PC-9 (cell line): Measurements from ENCODE around the gene C21orf91. TPM values are rescaled to one million over a fixed set of nuclear protein-coding genes. Genes with fewer than 3 reads are reported as not detected.

ENCODE experiments used
- BruUV-seq: library from RNA; stranded (reverse); fragments of 400-500 nt; replicated peaks from 2 replicates; lab custom pipeline; 2021; lab: Mats Ljungman, UMichigan
- CTCF ChIA-PET: fragments of 300-600 bp; sonication (Branson Sonifier 250); formaldehyde crosslinking; loops from one replicate; lab custom pipeline; 2022; ENCODE audit warnings: antibody characterized with exemption; lab: Charles Lee
- POLR2A ChIA-PET: fragments of 300-600 bp; sonication (Branson Sonifier 250); formaldehyde crosslinking; loops from one replicate; lab custom pipeline; 2022; ENCODE audit warnings: antibody characterized with exemption; ENCODE audit not compliant: unreplicated experiment; lab: Charles Lee
- DNase-seq, 2 experiments: peaks; one replicate each; pipeline versions ENCODE4 v3.0.0 to v3.0.0-alpha.2; 2015 to 2022; ENCODE audit warnings: mixed read lengths in 1 of 2
- H2AFZ ChIP-seq: fragments of 200-600 bp; sonication (generic); 2 replicates; pipeline ENCODE4 v1.8.1; 2017; ENCODE audit warnings: antibody characterized with exemption
- H3F3A ChIP-seq: fragments of 200-600 bp; sonication (generic); 2 replicates; pipeline ENCODE4 v1.8.1; 2017; ENCODE audit warnings: antibody characterized with exemption, mild to moderate bottlenecking, low read depth; ENCODE audit not compliant: insufficient read depth
- H3K27ac ChIP-seq: fragments of 200-600 bp; sonication (generic); 2 replicates; pipeline ENCODE4 v1.6.1; 2016; ENCODE audit warnings: mixed run types
- H3K27me3 ChIP-seq: fragments of 200-600 bp; sonication (generic); 2 replicates; pipeline ENCODE4 v1.6.1; 2016; ENCODE audit warnings: low read depth, mixed run types; ENCODE audit not compliant: insufficient read depth
- H3K36me3 ChIP-seq: fragments of 200-600 bp; sonication (generic); 2 replicates; pipeline ENCODE4 v1.6.1; 2016; ENCODE audit warnings: low read depth, mixed run types
- H3K4me1 ChIP-seq: fragments of 200-600 bp; sonication (generic); replicated peaks from 2 replicates; pipeline ENCODE4 v1.6.1; 2016; ENCODE audit warnings: mixed run types; ENCODE audit not compliant: insufficient read depth
- H3K4me2 ChIP-seq: fragments of 200-600 bp; sonication (generic); 2 replicates; pipeline ENCODE4 v1.6.1; 2017; ENCODE audit warnings: mixed run types
- H3K4me3 ChIP-seq: fragments of 200-600 bp; sonication (generic); 2 replicates; pipeline ENCODE4 v1.6.1; 2016; ENCODE audit warnings: mixed run types
- H3K79me2 ChIP-seq: fragments of 200-600 bp; sonication (generic); 2 replicates; pipeline ENCODE4 v1.6.1; 2017; ENCODE audit warnings: low read depth, mixed run types
- H3K9me2 ChIP-seq: fragments of 200-600 bp; sonication (generic); 2 replicates; pipeline ENCODE4 v1.8.1; 2017; ENCODE audit warnings: mild to moderate bottlenecking; ENCODE audit not compliant: insufficient read depth
- H3K9me3 ChIP-seq: fragments of 200-600 bp; sonication (generic); 2 replicates; pipeline ENCODE4 v1.8.1; 2016; ENCODE audit warnings: low read depth; ENCODE audit not compliant: insufficient read depth
- H4K20me1 ChIP-seq: fragments of 200-600 bp; sonication (generic); 2 replicates; pipeline ENCODE4 v1.8.1; 2017; ENCODE audit not compliant: insufficient read depth
- EZH2 ChIP-seq: fragments of 200-600 bp; sonication (generic); IDR thresholded peaks from 2 replicates; pipeline ENCODE4 v1.8.0; 2017; ENCODE audit warnings: antibody characterized with exemption, low read depth
- intact Hi-C: fragments of 100-400 bp; cut with micrococcal nuclease; formaldehyde crosslinking; loops from one replicate; pipeline ENCODE4 v1.10.0; 2022; ENCODE audit not compliant: unreplicated experiment
- total RNA-seq: library from RNA; stranded (reverse); gene quantifications from 2 replicates; pipeline ENCODE4 v1.2.3, GENCODE V29; 2021
- TF ChIP-seq, protein P1 (sequence below): fragments of 200-600 bp; sonication (generic); conservative IDR thresholded peaks from 2 replicates; pipeline ENCODE4 v1.6.1; 2017; ENCODE audit warnings: mixed run types, antibody characterized with exemption, mild to moderate bottlenecking, moderate library complexity

Gene C21orf91
- total RNA-seq, 1 experiment from 2014 or later: 15.5 TPM

DNA sequence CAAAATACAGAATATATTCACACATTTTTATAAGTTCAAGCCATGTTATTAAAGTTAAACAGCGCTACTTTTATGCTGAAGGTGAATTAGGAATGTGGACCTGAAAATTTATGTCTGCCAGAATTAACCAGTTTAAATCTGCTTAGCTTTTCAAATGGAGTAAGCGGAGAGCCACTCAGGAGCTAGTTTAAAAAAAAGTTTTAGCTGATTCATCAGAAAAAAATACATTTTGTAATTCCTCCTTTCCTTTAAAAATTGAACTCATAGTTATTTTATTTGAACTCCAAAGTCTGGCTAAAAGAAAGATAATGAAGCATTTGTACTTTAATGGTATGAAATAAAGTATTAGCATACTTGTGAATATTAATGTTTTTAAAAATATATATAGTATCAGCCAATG, 21.2 kb downstream of the C21orf91 start:
- Histone ChIP-seq H3K27me3 (no peaks in the 10 kb centered on the region), H3K4me1 (no peaks in the 10 kb centered on the region; the same call in 1 of the 2 replicates), H3K4me3 (no peak overlapping the region), H3K4me2 (no peak overlapping the region), H4K20me1 (no peaks in the 10 kb centered on the region), H3F3A (no peaks in the 10 kb centered on the region), H3K9me2 (no peaks in the 10 kb centered on the region; the same call in 1 of the 2 replicates), H3K79me2 (no peaks in the 10 kb centered on the region), H3K36me3 (peaks cover 8% of the 10 kb centered on the region; the same call in 1 of the 2 replicates), H2AFZ (no peak overlapping the region), H3K27ac (no peak overlapping the region), H3K9me3 (no peaks in the 10 kb centered on the region)
- BruUV-seq: no TSS peak
- CTCF ChIA-PET: no interaction called here
- POLR2A ChIA-PET: no interaction called here
- DNase-seq: no peak
- intact Hi-C loops: loop anchor here (5.0 kb wide), 1 partner anchor 111 kb away; no protein-coding TSS in a partner anchor
- TF ChIP-seq, protein P1, sequence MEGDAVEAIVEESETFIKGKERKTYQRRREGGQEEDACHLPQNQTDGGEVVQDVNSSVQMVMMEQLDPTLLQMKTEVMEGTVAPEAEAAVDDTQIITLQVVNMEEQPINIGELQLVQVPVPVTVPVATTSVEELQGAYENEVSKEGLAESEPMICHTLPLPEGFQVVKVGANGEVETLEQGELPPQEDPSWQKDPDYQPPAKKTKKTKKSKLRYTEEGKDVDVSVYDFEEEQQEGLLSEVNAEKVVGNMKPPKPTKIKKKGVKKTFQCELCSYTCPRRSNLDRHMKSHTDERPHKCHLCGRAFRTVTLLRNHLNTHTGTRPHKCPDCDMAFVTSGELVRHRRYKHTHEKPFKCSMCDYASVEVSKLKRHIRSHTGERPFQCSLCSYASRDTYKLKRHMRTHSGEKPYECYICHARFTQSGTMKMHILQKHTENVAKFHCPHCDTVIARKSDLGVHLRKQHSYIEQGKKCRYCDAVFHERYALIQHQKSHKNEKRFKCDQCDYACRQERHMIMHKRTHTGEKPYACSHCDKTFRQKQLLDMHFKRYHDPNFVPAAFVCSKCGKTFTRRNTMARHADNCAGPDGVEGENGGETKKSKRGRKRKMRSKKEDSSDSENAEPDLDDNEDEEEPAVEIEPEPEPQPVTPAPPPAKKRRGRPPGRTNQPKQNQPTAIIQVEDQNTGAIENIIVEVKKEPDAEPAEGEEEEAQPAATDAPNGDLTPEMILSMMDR: no peak

DNA sequence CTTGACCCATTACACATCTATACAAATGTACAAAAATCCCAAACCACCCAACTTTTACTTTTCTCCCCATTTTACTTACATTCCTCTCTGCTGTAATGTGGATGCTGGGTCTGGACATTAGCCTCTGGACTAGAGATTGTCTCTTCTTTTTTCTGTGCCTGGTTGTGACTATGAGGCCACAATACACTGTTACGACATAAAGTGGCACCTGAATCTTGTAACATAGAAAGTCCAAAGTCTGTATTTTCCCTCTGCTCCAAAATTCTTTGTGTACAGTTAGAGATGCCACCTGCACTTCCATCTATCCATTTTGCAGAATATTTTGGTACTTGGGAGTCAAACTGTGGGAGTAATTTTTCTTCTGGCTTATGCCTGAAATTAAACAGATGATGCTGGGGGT, 22.7 kb downstream of the C21orf91 start:
- Histone ChIP-seq H3K27me3 (no peaks in the 10 kb centered on the region), H3K27ac (0 out of 2 replicates have a peak overlapping the region, but pooled peaks have one; percentile 10), H2AFZ (no peak overlapping the region), H3K36me3 (peaks cover 14% of the 10 kb centered on the region; the same call in 1 of the 2 replicates), H3K9me2 (no peaks in the 10 kb centered on the region; the same call in 1 of the 2 replicates), H3K4me3 (no peak overlapping the region), H3K4me2 (no peak overlapping the region), H3K79me2 (no peaks in the 10 kb centered on the region), H4K20me1 (no peaks in the 10 kb centered on the region), H3K4me1 (no peaks in the 10 kb centered on the region; the same call in 1 of the 2 replicates), H3F3A (no peaks in the 10 kb centered on the region), H3K9me3 (no peaks in the 10 kb centered on the region)
- CTCF ChIA-PET: no interaction called here
- POLR2A ChIA-PET: no interaction called here
- TF ChIP-seq, protein P1: no peak
- no peak for TF ChIP-seq EZH2
- intact Hi-C loops: loop anchor here (5.0 kb wide), 1 partner anchor 109 kb away; no protein-coding TSS in a partner anchor
- no peak for DNase-seq
- no TSS peak for BruUV-seq

DNA sequence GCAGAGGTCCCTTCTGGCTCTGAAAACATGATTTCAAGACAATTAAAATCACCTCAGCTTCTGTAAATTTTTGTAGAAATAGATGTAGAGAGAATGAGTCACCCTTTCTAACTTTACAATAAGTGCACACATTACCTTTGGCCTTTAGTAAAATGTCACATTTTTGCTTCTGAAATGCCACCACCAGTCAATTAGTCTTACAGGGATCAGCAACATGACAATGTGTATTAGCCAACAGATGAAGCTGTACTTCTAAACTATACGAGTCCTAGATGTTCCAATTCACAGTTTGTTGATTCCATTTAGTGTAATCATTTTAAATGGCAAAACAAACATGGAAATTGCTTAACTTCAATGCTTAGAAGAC, 23.1 kb downstream of the C21orf91 start:
- no peaks in the 10 kb centered on the region; the same call in 1 of the 2 replicates for H3K4me1 ChIP-seq
- H3K4me2 ChIP-seq: no peak overlapping the region
- H3K9me2 ChIP-seq: no peaks in the 10 kb centered on the region; the same call in 1 of the 2 replicates
- 0 out of 2 replicates have a peak overlapping the region, but pooled peaks have one; percentile 10 for H3K27ac ChIP-seq
- no peaks in the 10 kb centered on the region for H3F3A ChIP-seq
- H3K79me2 ChIP-seq: no peaks in the 10 kb centered on the region
- ChIA-PET POLR2A (interaction anchor here (0.6 to 0.7 kb wide), 2 partner anchors 18 to 616 kb away, joined by 5 to 8 read pairs; no protein-coding TSS in a partner anchor), CTCF (no interaction called here)
- peaks cover 14% of the 10 kb centered on the region; the same call in 1 of the 2 replicates for H3K36me3 ChIP-seq
- H3K9me3 ChIP-seq: no peaks in the 10 kb centered on the region
- no peak overlapping the region for H3K4me3 ChIP-seq
- DNase-seq: no peak
- intact Hi-C loops: loop anchor here (5.0 kb wide), 1 partner anchor 109 kb away; no protein-coding TSS in a partner anchor
- no peak overlapping the region for H2AFZ ChIP-seq
- no TSS peak for BruUV-seq
- TF ChIP-seq EZH2: no peak
- TF ChIP-seq, protein P1: no peak
- H4K20me1 ChIP-seq: no peaks in the 10 kb centered on the region
- no peaks in the 10 kb centered on the region for H3K27me3 ChIP-seq
